Stimulated activated CD4-positive, alpha-beta T cell treated with anti-CD3 and anti-CD28 coated beads, Interleukin-1b, Interleukin-23, amount 100 ng/mL, for 4 hours (primary cell): ENCODE measurements around the gene TMEM92.
"Not testable (repeated sequence)": the region's sequence is repeated elsewhere in the genome, so short reads cannot be mapped to it uniquely, and the experiment has no call there.

ENCODE experiments used
- DNase-seq, 2 donors: peaks; one replicate each; pipeline ENCODE4 v3.0.0-alpha.2; 2020; ENCODE audit warnings: low read depth in 2 of 2

TMEM92 gene

GRCh38 chr17:50301891-50302584 is 27.8 kb downstream of the TMEM92 start:
- no peak for DNase-seq

- no peak for DNase-seq
Observed at GRCh38 chr17:50303051-50303450, 28.8 kb downstream of the TMEM92 start.

DNA sequence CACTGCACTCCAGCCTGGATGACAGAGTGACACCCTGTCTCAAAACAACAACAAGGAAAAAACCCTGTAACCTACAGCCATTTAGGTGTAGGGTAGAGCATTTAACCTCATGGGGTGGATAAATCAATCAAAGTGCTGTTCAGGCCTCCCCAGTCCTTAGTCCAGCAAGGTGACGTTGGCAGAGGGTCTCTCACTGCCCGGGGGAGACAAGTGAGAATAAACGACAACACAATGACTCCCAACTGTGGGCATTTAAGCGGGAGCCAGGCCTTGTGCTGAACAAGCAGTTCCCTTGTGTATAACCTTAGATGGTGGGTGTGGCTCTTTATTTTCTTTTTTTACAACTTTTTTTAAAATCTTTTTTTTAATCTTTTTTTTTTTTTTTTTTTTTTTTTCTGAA is 29.3 kb downstream of the TMEM92 start:
- DNase-seq: no peak

DNA sequence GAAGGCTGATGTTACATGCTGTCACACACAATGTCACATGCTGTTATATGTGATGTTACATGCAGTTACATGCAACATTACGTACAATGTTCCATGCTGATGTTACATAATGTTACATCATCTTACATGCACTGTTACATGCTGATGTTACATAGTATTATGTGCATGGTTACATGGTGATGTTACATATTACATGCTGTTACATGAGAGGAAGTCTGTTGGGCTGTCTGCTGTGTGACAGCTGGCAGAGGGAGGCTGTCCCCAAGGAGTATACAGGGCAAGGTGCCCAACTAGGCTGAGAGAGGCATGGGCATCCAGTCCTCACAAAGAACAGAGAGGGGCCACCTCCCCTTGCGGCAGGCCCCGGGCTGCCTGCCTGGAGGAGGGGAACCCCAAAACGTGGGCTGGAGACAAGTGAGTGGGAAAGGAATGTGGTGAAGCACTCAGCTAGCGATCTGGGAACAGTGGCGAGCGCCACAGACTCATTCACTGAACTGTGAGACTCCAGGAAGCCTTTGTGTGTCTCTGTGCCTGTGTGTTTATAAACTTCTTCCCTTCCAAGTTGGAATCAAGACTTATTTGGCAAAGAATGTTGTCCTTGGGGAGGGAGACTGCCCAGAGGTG is 30.6 kb downstream of the TMEM92 start:
- DNase-seq: no peak

GRCh38 chr17:50307654-50308053 is 33.4 kb downstream of the TMEM92 start:
- no peak for DNase-seq

- no peak for DNase-seq
Observed at GRCh38 chr17:50308666-50309065, 34.4 kb downstream of the TMEM92 start.

DNA sequence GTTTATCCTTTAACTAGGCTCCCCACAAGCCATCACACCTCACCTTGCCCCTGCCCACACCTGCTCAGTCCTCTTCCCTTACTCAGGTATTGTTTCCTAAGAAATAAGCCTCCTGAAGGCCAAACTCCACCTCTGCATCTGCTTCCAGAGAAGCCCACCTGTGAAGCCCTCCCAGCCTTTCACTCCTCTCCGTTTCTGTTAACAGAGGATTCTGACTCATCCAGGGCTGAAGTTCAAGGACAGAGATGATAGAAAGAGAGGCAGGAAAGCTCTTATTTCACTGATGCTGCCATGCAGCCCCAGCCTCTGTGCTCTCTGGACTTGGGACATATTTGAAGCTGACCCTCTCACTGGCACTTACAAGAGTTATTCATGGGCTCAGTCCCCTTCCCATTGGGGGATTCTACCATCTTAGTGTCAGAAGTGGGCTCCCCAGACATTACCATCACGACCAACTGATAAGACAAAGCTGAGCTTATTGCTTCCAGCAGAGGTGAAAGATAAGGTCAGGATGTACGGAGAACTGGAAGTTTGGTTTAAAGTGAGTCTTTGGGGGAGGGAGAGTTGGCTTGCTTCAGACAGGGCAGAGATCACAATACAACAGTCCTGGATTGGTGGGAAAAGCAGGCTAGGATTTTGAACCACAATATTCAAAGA is 36.3 kb downstream of the TMEM92 start:
- DNase-seq: no peak

- DNase-seq: no peak
Observed at GRCh38 chr17:50311112-50311460, 36.8 kb downstream of the TMEM92 start.

GRCh38 chr17:50311483-50311882 is 37.2 kb downstream of the TMEM92 start:
- DNase-seq: no peak

DNA sequence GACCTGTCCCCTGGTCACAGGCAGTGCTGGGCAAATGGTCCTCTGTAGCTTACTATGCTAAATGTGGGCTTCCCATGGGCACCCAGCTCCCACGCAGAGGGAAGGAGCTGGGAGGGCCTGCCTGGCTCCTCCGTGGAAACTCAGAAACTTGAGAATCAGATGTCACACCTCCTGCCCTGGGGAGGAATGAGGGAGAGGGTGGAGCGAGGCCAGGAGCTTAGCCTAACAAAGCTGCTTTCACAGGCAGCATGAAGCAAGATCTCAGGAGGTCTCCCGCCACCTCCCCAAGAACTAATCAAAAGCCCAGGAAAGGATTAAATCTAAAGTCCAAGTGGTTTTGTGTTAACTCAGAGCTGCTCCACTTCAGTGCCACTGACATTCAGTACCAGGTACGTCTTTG is 38.0 kb downstream of the TMEM92 start:
- DNase-seq: no peak

- no peak for DNase-seq
Observed at GRCh38 chr17:50314456-50315011, 40.3 kb downstream of the TMEM92 start.

DNA sequence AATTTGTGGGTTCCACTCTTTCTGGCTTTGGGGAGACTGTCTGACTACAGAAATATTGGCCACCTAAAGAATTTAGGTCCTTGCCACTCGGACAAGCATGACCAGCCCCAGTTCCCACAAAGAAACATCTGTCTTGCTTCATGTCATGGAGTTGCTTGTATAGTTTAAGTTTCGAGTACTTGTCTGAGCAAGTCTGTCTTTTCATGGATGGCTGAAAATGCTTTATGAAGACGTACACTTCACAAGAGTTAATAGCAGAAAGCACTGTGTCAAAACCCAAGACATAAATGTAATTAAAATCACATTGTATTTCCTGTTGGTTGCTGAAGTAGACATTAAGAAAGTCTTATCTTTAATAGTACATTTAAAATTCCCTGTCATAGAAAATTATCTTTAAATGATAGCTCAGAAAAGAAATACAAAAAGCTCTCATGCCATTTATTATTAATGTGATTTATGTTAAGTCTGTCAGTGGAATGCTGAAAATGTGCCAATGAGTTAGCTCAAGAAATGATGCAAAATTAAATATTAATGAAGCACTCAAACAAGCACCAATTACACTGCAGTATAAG is 41.8 kb downstream of the TMEM92 start:
- DNase-seq: no peak

- not testable (repeated sequence) for DNase-seq
Observed at GRCh38 chr17:50316660-50317059, 42.4 kb downstream of the TMEM92 start.

DNA sequence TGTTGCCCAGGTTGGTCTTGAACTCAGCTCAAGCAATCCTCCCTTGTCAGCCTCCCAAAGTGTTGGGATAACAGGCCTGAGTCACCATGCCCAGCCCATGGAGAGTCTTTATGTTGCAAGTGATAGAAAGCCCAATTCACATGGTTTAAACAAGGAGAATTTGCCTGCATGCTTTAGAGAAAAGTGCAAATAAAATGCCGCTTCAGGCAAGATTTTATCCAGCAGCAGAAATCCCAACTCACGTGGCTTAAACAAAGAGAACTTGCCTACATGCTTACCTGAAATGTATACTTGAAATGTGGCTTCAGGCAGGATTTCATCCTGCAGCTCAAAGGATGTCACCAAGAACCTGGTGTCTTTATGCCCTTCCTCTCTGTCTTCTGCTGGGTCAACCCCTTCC is 42.9 kb downstream of the TMEM92 start:
- DNase-seq: no peak

- no peak for DNase-seq
Observed at GRCh38 chr17:50318501-50319285, 44.4 kb downstream of the TMEM92 start.

DNA sequence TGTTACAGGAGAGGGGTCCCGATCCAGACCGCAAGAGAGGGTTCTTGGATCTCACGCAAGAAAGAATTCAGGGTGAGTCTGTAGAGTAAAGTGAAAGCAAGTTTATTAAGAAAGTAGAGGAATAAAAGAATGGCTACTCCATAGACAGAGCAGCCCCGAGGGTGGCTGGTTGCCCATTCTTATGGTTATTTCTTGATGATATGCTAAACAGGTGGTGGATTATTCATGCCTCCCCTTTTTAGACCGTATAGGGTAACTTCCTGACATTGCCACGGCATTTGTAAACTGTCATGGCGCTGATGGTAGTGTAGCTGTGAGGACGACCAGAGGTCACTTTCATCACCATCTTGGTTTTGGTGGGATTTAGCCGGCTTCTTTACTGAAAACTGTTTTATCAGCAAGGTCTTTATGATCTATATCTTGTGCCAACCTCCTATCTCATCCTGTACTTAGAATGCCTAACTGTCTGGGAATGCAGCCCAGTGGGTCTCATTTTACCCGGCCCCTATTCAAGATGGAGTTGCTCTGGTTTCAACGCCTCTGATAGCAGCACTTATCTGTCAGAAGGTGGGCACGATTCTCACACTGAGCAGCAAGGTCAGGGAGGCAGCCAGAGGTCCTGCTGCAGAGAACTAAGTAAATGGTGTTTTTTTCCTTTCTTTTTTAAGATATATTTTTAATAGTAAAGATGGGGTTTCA is 45.2 kb downstream of the TMEM92 start:
- no peak for DNase-seq

GRCh38 chr17:50322271-50322670 is 48.0 kb downstream of the TMEM92 start:
- no peak for DNase-seq

GRCh38 chr17:50323060-50323459 is 48.8 kb downstream of the TMEM92 start:
- no peak for DNase-seq

DNA sequence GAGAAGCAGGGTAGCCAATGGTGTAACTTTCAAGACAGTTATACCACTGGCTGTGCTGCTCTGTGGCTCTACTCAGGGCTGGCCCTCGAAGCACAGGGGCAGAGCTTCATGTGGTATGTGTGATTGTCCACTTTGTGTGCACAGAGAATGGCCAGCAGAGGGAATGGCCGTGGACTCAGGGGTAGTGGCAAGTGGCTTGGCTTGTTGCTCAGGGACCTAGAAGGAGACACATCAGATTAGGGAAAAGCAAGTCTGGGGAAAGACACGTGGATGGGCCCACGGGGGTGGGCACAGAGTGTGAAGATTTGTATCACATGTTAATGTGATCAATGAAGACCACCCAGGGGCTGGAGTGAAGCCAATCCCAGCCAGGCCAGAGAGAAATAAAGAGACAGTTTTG is 51.6 kb downstream of the TMEM92 start:
- no peak for DNase-seq

- DNase-seq: no peak
Observed at GRCh38 chr17:50326831-50327364, 52.6 kb downstream of the TMEM92 start.
